Measurements from ENCODE around the gene RNF167. TPM values are rescaled to one million over a fixed set of nuclear protein-coding genes. Genes with fewer than 3 reads are reported as not detected.
"Not testable (repeated sequence)": the region's sequence is repeated elsewhere in the genome, so short reads cannot be mapped to it uniquely, and the experiment has no call there.

The RNF167 gene
- total RNA-seq, 2 donors from 2014 or later, result 92.1 to 120 TPM

- no peak for DNase-seq
- H3K4me3 ChIP-seq, result no peak overlapping the region
- H3K9ac ChIP-seq (ENCODE audit: low read depth in 2 of 2, low read length in 2 of 2), result no peak overlapping the region
- no peak for TF ChIP-seq CTCF (IDR thresholded peaks at IDR 0.05)
- no peak overlapping the region for H3K27ac ChIP-seq
- H3K9me3 ChIP-seq, result no peaks in the 10 kb centered on the region
- no peaks in the 10 kb centered on the region for H3K27me3 ChIP-seq
- no peaks in the 10 kb centered on the region for H3K4me1 ChIP-seq
- intact Hi-C loops (cut with DNase I), result loop anchor here (10.0 kb wide), 1 partner anchor 135 kb away; no protein-coding TSS in a partner anchor
- no peaks in the 10 kb centered on the region for H3K36me3 ChIP-seq
Observed at GRCh38 chr17:4919511-4920047, 20.5 kb upstream of the RNF167 start.

- H3K27me3 ChIP-seq, result no peaks in the 10 kb centered on the region
Observed at GRCh38 chr17:4920351-4921048, 19.6 kb upstream of the RNF167 start.

GRCh38 chr17:4921320-4921719, 18.7 kb upstream of the RNF167 start:
- DNase-seq, result no peak
- Histone ChIP-seq H3K36me3 (no peaks in the 10 kb centered on the region), H3K4me1 (no peaks in the 10 kb centered on the region), H3K9me3 (no peaks in the 10 kb centered on the region), H3K9ac (ENCODE audit: low read depth in 2 of 2, low read length in 2 of 2) (no peak overlapping the region), H3K27ac (no peak overlapping the region), H3K27me3 (no peaks in the 10 kb centered on the region), H3K4me3 (no peak overlapping the region)
- intact Hi-C loops (cut with DNase I), result no loop called here
- no peak for TF ChIP-seq CTCF (IDR thresholded peaks at IDR 0.05)

More at GRCh38 chr17:4920351-4921048, 19.6 kb upstream of the RNF167 start:
- DNase-seq, result no peak
- H3K9me3 ChIP-seq, result no peaks in the 10 kb centered on the region
- H3K4me1 ChIP-seq, result no peaks in the 10 kb centered on the region
- intact Hi-C loops (cut with DNase I), result no loop called here
- H3K27ac ChIP-seq, result no peak overlapping the region
- TF ChIP-seq CTCF (IDR thresholded peaks at IDR 0.05), result no peak
- H3K36me3 ChIP-seq, result no peaks in the 10 kb centered on the region
- H3K9ac ChIP-seq (ENCODE audit: low read depth in 2 of 2, low read length in 2 of 2), result no peak overlapping the region
- no peak overlapping the region for H3K4me3 ChIP-seq

GRCh38 chr17:4926577-4927335, 13.3 kb upstream of the RNF167 start:
- intact Hi-C loops (cut with DNase I); H3K36me3 ChIP-seq; DNase-seq; H3K4me1 ChIP-seq; H3K9me3 ChIP-seq; H3K27me3 ChIP-seq; H3K9ac ChIP-seq (ENCODE audit: low read depth in 2 of 2, low read length in 2 of 2); H3K27ac ChIP-seq; H3K4me3 ChIP-seq: not testable (repeated sequence)

GRCh38 chr17:4928881-4929280, 11.2 kb upstream of the RNF167 start:
- Histone ChIP-seq H3K4me3 (no peak overlapping the region), H3K27ac (no peak overlapping the region), H3K4me1 (no peaks in the 10 kb centered on the region), H3K9ac (ENCODE audit: low read depth in 2 of 2, low read length in 2 of 2) (no peak overlapping the region), H3K27me3 (no peaks in the 10 kb centered on the region), H3K9me3 (no peaks in the 10 kb centered on the region), H3K36me3 (no peaks in the 10 kb centered on the region)
- TF ChIP-seq CTCF (IDR thresholded peaks at IDR 0.05), result no peak
- intact Hi-C loops (cut with DNase I), result no loop called here
- no peak for DNase-seq

All from colonic mucosa (tissue), 4 donors.